ENCODE results near the gene BPGM.

BPGM gene

GRCh38 chr7:134718211-134718875 is 71.7 kb downstream of the BPGM start:
- no peak overlapping the region for H3K23ac ChIP-seq (ENCODE audit: low read depth, low read length, poor library complexity)
- H3K36me3 ChIP-seq (replicated peaks in 1 of 2; ENCODE audit: control insufficient read depth in 2 of 2, insufficient read depth in 2 of 2, low read length in 2 of 2), result no peaks in the 10 kb centered on the region
- H2BK5ac ChIP-seq (ENCODE audit: low read length), result no peak overlapping the region
- H3K4ac ChIP-seq (ENCODE audit: low read length), result no peak overlapping the region
- WGBS, 2 donors (ENCODE audit: extremely low coverage in 2 of 2, insufficient read length in 2 of 2, insufficient replicate concordance in 1 of 2), result no CpG with 5 or more reads among the region's 2 CpGs
- H3K27me3 ChIP-seq (ENCODE audit: control insufficient read depth in 3 of 3, insufficient read depth in 3 of 3, low read depth in 1 of 3, low read length in 3 of 3), result no peaks in the 10 kb centered on the region
- H3K79me1 ChIP-seq (ENCODE audit: low read depth, low read length), result no peaks in the 10 kb centered on the region
- no peak overlapping the region for H3K9ac ChIP-seq (ENCODE audit: low read depth, low read length, poor library complexity)
- H3K18ac ChIP-seq (ENCODE audit: low read length), result no peak overlapping the region
- no peaks in the 10 kb centered on the region for H3K9me3 ChIP-seq (replicated peaks in 1 of 2; ENCODE audit: control insufficient read depth in 2 of 2, insufficient read depth in 1 of 2, low read depth in 1 of 2, low read length in 2 of 2)
- no peak overlapping the region for H3K4me2 ChIP-seq (ENCODE audit: insufficient read depth, low read length, poor library complexity, severe bottlenecking)
- no peak overlapping the region for H2BK120ac ChIP-seq (ENCODE audit: low read depth, low read length)
- no peak overlapping the region for H3K14ac ChIP-seq (ENCODE audit: low read length)
- no peak for DNase-seq (ENCODE audit: low spot score)
- H4K91ac ChIP-seq (ENCODE audit: low read depth, low read length, poor library complexity), result no peak overlapping the region
- no peak overlapping the region for H3K4me3 ChIP-seq (ENCODE audit: low read length in 2 of 2)
- no peak overlapping the region for H2BK15ac ChIP-seq (ENCODE audit: low read length)
- no peak overlapping the region for H2AFZ ChIP-seq (ENCODE audit: low read length)
- peaks cover 0 to 9% of the 10 kb centered on the region in 2 donors for H3K4me1 ChIP-seq (ENCODE audit: control insufficient read depth in 2 of 2, insufficient read depth in 1 of 2, low read depth in 1 of 2, low read length in 2 of 2)
- H3K27ac ChIP-seq (replicated peaks; ENCODE audit: low read length), result no peak overlapping the region
- H4K8ac ChIP-seq (ENCODE audit: low read depth, low read length), result no peak overlapping the region
- no peak overlapping the region for H2BK12ac ChIP-seq (ENCODE audit: low read length)
- H2AK5ac ChIP-seq (ENCODE audit: low read depth, low read length), result no peak overlapping the region

GRCh38 chr7:134720091-134720935 is 73.7 kb downstream of the BPGM start:
- H3K4me3 ChIP-seq (ENCODE audit: low read length in 2 of 2), result no peak overlapping the region
- H3K9ac ChIP-seq (ENCODE audit: low read depth, low read length, poor library complexity), result no peak overlapping the region
- H3K14ac ChIP-seq (ENCODE audit: low read length), result no peak overlapping the region
- H2AK5ac ChIP-seq (ENCODE audit: low read depth, low read length), result no peak overlapping the region
- H4K91ac ChIP-seq (ENCODE audit: low read depth, low read length, poor library complexity), result no peak overlapping the region
- peaks cover 0 to 9% of the 10 kb centered on the region in 2 donors for H3K4me1 ChIP-seq (ENCODE audit: control insufficient read depth in 2 of 2, insufficient read depth in 1 of 2, low read depth in 1 of 2, low read length in 2 of 2)
- no peaks in the 10 kb centered on the region for H3K79me1 ChIP-seq (ENCODE audit: low read depth, low read length)
- H2BK120ac ChIP-seq (ENCODE audit: low read depth, low read length), result no peak overlapping the region
- H3K27me3 ChIP-seq (ENCODE audit: control insufficient read depth in 3 of 3, insufficient read depth in 3 of 3, low read depth in 1 of 3, low read length in 3 of 3), result no peaks in the 10 kb centered on the region
- H2AFZ ChIP-seq (ENCODE audit: low read length), result no peak overlapping the region
- no peak overlapping the region for H3K27ac ChIP-seq (replicated peaks; ENCODE audit: low read length)
- no CpG with 5 or more reads among the region's 5 CpGs for WGBS, 2 donors (ENCODE audit: extremely low coverage in 2 of 2, insufficient read length in 2 of 2, insufficient replicate concordance in 1 of 2)
- no peak overlapping the region for H2BK15ac ChIP-seq (ENCODE audit: low read length)
- no peaks in the 10 kb centered on the region for H3K36me3 ChIP-seq (replicated peaks in 1 of 2; ENCODE audit: control insufficient read depth in 2 of 2, insufficient read depth in 2 of 2, low read length in 2 of 2)
- no peak overlapping the region for H3K18ac ChIP-seq (ENCODE audit: low read length)
- no peak overlapping the region for H2BK5ac ChIP-seq (ENCODE audit: low read length)
- DNase-seq (ENCODE audit: low spot score), result no peak
- no peak overlapping the region for H2BK12ac ChIP-seq (ENCODE audit: low read length)
- no peak overlapping the region for H3K4ac ChIP-seq (ENCODE audit: low read length)
- H3K4me2 ChIP-seq (ENCODE audit: insufficient read depth, low read length, poor library complexity, severe bottlenecking), result no peak overlapping the region
- no peak overlapping the region for H3K23ac ChIP-seq (ENCODE audit: low read depth, low read length, poor library complexity)
- no peak overlapping the region for H4K8ac ChIP-seq (ENCODE audit: low read depth, low read length)
- no peaks in the 10 kb centered on the region for H3K9me3 ChIP-seq (replicated peaks in 1 of 2; ENCODE audit: control insufficient read depth in 2 of 2, insufficient read depth in 1 of 2, low read depth in 1 of 2, low read length in 2 of 2)

- Histone ChIP-seq H3K9ac (ENCODE audit: low read depth, low read length, poor library complexity) (no peak overlapping the region), H3K4me3 (ENCODE audit: low read length in 2 of 2) (no peak overlapping the region), H3K4me1 (ENCODE audit: control insufficient read depth in 2 of 2, insufficient read depth in 1 of 2, low read depth in 1 of 2, low read length in 2 of 2) (peaks cover 0 to 9% of the 10 kb centered on the region in 2 donors), H3K18ac (ENCODE audit: low read length) (no peak overlapping the region), H2BK15ac (ENCODE audit: low read length) (no peak overlapping the region), H3K9me3 (replicated peaks in 1 of 2; ENCODE audit: control insufficient read depth in 2 of 2, insufficient read depth in 1 of 2, low read depth in 1 of 2, low read length in 2 of 2) (no peaks in the 10 kb centered on the region), H3K4me2 (ENCODE audit: insufficient read depth, low read length, poor library complexity, severe bottlenecking) (no peak overlapping the region), H3K27me3 (ENCODE audit: control insufficient read depth in 3 of 3, insufficient read depth in 3 of 3, low read depth in 1 of 3, low read length in 3 of 3) (no peaks in the 10 kb centered on the region), H2AFZ (ENCODE audit: low read length) (no peak overlapping the region), H3K79me1 (ENCODE audit: low read depth, low read length) (no peaks in the 10 kb centered on the region), H2BK12ac (ENCODE audit: low read length) (no peak overlapping the region), H4K91ac (ENCODE audit: low read depth, low read length, poor library complexity) (no peak overlapping the region), H3K14ac (ENCODE audit: low read length) (no peak overlapping the region), H3K36me3 (replicated peaks in 1 of 2; ENCODE audit: control insufficient read depth in 2 of 2, insufficient read depth in 2 of 2, low read length in 2 of 2) (no peaks in the 10 kb centered on the region), H3K23ac (ENCODE audit: low read depth, low read length, poor library complexity) (no peak overlapping the region), H2BK5ac (ENCODE audit: low read length) (no peak overlapping the region), H3K4ac (ENCODE audit: low read length) (no peak overlapping the region), H3K27ac (replicated peaks; ENCODE audit: low read length) (no peak overlapping the region), H2BK120ac (ENCODE audit: low read depth, low read length) (no peak overlapping the region), H2AK5ac (ENCODE audit: low read depth, low read length) (no peak overlapping the region), H4K8ac (ENCODE audit: low read depth, low read length) (no peak overlapping the region)
- no CpG with 5 or more reads among the region's 2 CpGs for WGBS, 2 donors (ENCODE audit: extremely low coverage in 2 of 2, insufficient read length in 2 of 2, insufficient replicate concordance in 1 of 2)
- no peak for DNase-seq (ENCODE audit: low spot score)
These were observed 74.5 kb downstream of the BPGM start for GRCh38 chr7:134721171-134721570.

- no peak overlapping the region for H4K91ac ChIP-seq (ENCODE audit: low read depth, low read length, poor library complexity)
- no peak overlapping the region for H3K27ac ChIP-seq (replicated peaks; ENCODE audit: low read length)
These were observed 76.2 kb downstream of the BPGM start for GRCh38 chr7:134722786-134723322.

More at GRCh38 chr7:134722786-134723322, 76.2 kb downstream of the BPGM start:
- H2AK5ac ChIP-seq (ENCODE audit: low read depth, low read length), result no peak overlapping the region
- H3K27me3 ChIP-seq (ENCODE audit: control insufficient read depth in 3 of 3, insufficient read depth in 3 of 3, low read depth in 1 of 3, low read length in 3 of 3), result peaks cover 0 to 3% (median 0%) of the 10 kb centered on the region in 3 experiments
- H3K36me3 ChIP-seq (replicated peaks in 1 of 2; ENCODE audit: control insufficient read depth in 2 of 2, insufficient read depth in 2 of 2, low read length in 2 of 2), result no peaks in the 10 kb centered on the region
- WGBS, 2 donors (ENCODE audit: extremely low coverage in 2 of 2, insufficient read length in 2 of 2, insufficient replicate concordance in 1 of 2), result no CpG with 5 or more reads among the region's 4 CpGs
- no peak overlapping the region for H3K9ac ChIP-seq (ENCODE audit: low read depth, low read length, poor library complexity)
- H2BK120ac ChIP-seq (ENCODE audit: low read depth, low read length), result no peak overlapping the region
- H2BK5ac ChIP-seq (ENCODE audit: low read length), result no peak overlapping the region
- no peak overlapping the region for H3K4me3 ChIP-seq (ENCODE audit: low read length in 2 of 2)
- H4K8ac ChIP-seq (ENCODE audit: low read depth, low read length), result no peak overlapping the region
- H3K18ac ChIP-seq (ENCODE audit: low read length), result no peak overlapping the region
- H3K4me1 ChIP-seq (ENCODE audit: control insufficient read depth in 2 of 2, insufficient read depth in 1 of 2, low read depth in 1 of 2, low read length in 2 of 2), result peaks cover 0 to 9% of the 10 kb centered on the region in 2 donors
- H3K23ac ChIP-seq (ENCODE audit: low read depth, low read length, poor library complexity), result no peak overlapping the region
- H3K4ac ChIP-seq (ENCODE audit: low read length), result no peak overlapping the region
- no peak overlapping the region for H2AFZ ChIP-seq (ENCODE audit: low read length)
- no peak overlapping the region for H2BK15ac ChIP-seq (ENCODE audit: low read length)
- DNase-seq (ENCODE audit: low spot score), result no peak
- H3K9me3 ChIP-seq (replicated peaks in 1 of 2; ENCODE audit: control insufficient read depth in 2 of 2, insufficient read depth in 1 of 2, low read depth in 1 of 2, low read length in 2 of 2), result no peaks in the 10 kb centered on the region
- no peak overlapping the region for H3K4me2 ChIP-seq (ENCODE audit: insufficient read depth, low read length, poor library complexity, severe bottlenecking)
- H3K79me1 ChIP-seq (ENCODE audit: low read depth, low read length), result no peaks in the 10 kb centered on the region
- no peak overlapping the region for H3K14ac ChIP-seq (ENCODE audit: low read length)
- no peak overlapping the region for H2BK12ac ChIP-seq (ENCODE audit: low read length)

All from neuronal stem cell (in vitro differentiated cells).